Omental fat pad (tissue), 4 donors: ENCODE results near the gene MEPCE. TPM values are rescaled to one million over a fixed set of nuclear protein-coding genes. Genes with fewer than 3 reads are reported as not detected.

Experiments used
- ATAC-seq: fragments of 150-250 bp; one replicate; pipeline ENCODE4 v1.9.1; 2016; ENCODE audit warnings: mild to moderate bottlenecking, moderate library complexity; ENCODE audit not compliant: low FRiP score
- DNase-seq: peaks from one replicate; pipeline ENCODE4 v3.0.0-alpha.2; 2019; ENCODE audit warnings: low spot score
- total RNA-seq, 4 donors: library from RNA; depleted of rRNA; stranded (reverse); fragments of >200 nt; gene quantifications; one replicate each; pipeline ENCODE4 v1.1.0, GENCODE V29; 2016
- TF ChIP-seq, protein P1 (sequence below), 3 donors: fragments of 450-650 bp; IDR thresholded peaks; one replicate each; pipeline ENCODE4 v1.5.1; 2016 to 2017; ENCODE audit warnings: antibody characterized with exemption in 3 of 3, mild to moderate bottlenecking in 3 of 3, moderate library complexity in 2 of 3

MEPCE gene
- total RNA-seq, 4 donors from 2014 or later: 23.6 to 49.5 (median 36.6) TPM

DNA sequence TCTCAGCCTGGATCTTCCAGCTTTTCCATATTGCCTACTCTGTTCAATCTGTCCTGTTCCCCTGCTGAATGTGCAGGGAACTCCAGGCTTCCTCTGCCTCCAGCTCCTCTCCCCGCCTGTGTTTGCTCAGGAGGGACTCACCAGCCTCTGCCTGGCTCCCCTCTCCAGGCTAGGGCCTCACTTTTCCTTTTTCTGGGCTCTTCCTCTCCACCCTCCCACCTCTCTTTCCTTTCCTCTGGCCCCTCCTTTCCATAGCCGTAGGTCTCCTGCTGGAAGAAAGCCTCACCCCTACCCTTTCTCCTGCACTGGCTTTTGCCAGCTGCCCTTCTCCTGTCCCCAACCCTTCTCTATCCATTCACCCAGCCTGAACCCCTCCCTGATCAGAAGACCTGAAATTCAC lies 31.4 kb upstream of the MEPCE start:
- TF ChIP-seq, protein P1, sequence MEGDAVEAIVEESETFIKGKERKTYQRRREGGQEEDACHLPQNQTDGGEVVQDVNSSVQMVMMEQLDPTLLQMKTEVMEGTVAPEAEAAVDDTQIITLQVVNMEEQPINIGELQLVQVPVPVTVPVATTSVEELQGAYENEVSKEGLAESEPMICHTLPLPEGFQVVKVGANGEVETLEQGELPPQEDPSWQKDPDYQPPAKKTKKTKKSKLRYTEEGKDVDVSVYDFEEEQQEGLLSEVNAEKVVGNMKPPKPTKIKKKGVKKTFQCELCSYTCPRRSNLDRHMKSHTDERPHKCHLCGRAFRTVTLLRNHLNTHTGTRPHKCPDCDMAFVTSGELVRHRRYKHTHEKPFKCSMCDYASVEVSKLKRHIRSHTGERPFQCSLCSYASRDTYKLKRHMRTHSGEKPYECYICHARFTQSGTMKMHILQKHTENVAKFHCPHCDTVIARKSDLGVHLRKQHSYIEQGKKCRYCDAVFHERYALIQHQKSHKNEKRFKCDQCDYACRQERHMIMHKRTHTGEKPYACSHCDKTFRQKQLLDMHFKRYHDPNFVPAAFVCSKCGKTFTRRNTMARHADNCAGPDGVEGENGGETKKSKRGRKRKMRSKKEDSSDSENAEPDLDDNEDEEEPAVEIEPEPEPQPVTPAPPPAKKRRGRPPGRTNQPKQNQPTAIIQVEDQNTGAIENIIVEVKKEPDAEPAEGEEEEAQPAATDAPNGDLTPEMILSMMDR (IDR thresholded peaks at IDR 0.05): no peak
- ATAC-seq (no peak), DNase-seq (no peak)

DNA sequence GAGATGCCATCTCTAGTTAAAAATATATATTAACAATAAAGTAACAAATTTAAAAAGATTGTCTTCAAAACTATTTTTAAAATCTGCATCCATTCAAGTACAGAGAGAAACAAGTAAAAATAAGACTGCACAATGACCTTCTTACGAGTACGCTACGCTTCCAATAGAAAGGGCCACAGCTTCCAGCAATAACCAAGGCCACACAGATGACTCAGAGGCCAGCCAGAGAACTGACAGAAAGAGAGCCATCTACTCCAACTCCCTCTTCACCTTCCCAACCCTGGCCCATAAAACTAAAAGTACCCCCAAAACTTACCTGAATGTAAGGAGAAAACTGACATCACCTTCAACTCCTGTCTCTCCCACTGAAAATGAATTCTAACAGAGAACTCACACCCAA lies 29.6 kb upstream of the MEPCE start:
- no peak for DNase-seq
- TF ChIP-seq, protein P1 (IDR thresholded peaks at IDR 0.05): no peak
- ATAC-seq: no peak

DNA sequence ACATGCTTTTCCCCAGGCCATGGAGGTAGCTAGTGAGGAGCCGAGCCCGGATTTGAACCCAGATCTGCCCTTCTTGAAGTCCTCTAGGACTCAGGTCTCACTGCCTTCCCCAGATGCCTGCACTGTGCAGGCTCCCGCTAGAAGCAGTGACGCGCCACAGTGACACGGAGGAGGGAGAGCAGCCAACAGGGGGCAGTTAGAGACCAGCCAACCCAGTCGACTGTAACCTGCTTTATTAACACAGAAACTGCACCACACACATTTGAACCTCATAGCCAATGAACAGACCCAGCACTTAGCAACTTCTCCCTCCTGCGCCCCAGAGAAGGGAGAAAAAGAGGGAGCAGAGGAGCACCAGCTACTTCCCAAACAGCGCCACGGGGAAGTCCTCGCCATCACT lies 29.0 kb upstream of the MEPCE start:
- TF ChIP-seq, protein P1 (IDR thresholded peaks at IDR 0.05): no peak
- no peak for ATAC-seq
- no peak for DNase-seq

DNA sequence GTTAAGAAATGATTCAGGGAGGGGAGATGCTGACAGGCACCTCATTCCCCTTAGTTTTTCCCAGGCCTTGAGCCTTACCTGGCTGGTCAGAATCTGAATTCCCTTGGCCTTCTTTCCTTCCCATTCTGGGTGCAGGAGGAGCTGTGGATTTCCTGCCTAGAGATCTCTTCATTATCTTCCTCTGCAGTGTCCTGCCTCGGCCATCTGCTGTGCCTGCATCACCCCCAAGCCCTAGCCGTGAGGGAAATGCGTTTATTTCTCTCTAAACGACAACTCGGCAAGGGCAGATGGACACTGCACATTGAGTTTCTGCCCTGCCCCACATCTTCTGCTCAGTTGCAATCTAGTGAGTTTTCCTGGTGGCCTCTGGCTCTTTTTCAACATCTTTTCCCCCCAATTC lies 27.8 kb upstream of the MEPCE start:
- DNase-seq: no peak
- ATAC-seq: no peak
- TF ChIP-seq, protein P1 (IDR thresholded peaks at IDR 0.05): no peak

DNA sequence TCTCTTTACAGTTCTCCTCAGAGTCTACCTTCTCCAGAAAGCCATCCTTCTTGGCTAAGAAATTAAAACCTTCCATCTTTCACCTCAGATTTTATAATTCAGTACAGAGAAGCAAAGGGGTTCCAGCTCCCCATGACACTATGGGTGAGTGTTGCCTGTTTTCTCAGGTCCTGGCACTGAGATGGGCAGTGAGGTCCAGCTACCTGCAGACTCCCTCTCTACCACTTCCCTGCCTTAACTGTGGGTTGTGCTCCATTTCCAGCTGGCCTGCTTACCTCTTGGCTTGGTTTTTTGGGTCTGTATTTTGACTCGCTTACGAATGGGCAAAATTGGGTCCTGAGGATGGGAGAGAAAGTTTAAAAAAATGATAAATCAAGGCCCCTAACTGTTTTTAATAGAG lies 27.4 kb upstream of the MEPCE start:
- no peak for DNase-seq
- ATAC-seq: no peak
- TF ChIP-seq, protein P1 (IDR thresholded peaks at IDR 0.05): no peak

DNA sequence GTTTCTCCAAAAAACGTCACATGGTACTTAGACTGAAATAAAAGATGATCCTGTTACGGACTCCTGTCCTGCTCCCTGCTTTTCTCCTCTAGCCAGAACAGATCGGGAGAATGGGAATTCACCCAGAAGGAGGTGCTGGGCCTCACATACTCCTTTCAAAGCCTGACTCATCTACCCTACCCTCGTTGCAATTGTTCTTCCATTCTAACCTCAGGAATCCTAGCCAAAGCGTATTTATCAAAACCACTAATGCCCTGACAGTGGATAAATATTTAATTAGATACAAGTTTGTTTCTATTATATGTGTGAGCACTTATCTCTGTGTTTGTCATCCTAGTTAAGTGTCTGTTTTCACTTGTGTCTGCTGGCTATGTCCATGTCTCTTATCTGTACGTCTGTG lies 22.9 kb upstream of the MEPCE start:
- TF ChIP-seq, protein P1 (IDR thresholded peaks at IDR 0.05): no peak
- ATAC-seq: no peak
- DNase-seq: no peak

DNA sequence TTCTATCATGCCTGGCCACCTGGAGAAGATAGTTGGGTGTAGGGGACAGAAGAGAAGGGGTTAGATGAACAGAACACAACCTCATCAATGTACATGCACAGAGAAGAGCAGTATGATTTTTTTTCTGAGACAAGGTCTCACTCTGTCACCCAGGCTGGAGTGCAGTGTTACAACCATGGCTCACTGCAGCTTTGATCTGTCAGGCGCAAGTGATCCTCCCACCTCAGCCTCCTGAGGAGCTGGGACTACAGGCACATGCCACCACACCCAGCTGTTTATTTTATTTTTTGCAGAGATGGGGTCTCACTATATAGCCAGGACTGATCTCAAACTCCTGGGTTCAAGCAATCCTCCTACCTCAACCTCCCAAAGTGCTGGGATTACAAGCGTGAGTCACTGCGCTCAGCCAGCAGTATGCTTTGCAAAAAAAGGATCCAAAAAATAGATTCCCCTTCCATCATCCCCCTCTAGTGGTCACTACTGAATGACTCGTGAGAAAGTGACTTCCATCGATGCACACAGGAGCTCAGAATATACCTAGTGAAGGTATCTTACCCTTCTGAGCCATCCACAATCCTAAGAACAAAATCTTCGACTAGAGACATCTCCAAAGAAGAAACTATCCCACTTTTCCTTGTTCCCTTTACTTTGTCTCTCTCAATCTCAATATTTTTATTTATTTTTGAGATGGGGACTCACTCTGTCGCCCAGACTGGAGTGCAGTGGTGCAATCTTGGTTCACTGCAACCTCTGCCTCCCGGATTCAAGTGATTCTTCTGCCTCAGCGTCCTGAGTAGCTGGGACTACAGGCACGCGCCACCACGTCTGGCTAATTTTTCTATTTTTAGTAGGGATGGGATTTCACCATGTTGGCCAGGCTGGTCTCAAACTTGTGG lies 22.1 kb upstream of the MEPCE start:
- TF ChIP-seq, protein P1 (IDR thresholded peaks at IDR 0.05): no peak
- DNase-seq (no peak), ATAC-seq (peak; percentile 51)
